Colonic mucosa (tissue), 4 donors: ENCODE results near the gene CD96. TPM values are rescaled to one million over a fixed set of nuclear protein-coding genes. Genes with fewer than 3 reads are reported as not detected.

Experiments
- DNase-seq: peaks from one replicate; pipeline ENCODE4 v3.0.0-alpha.2; 2020
- H3K27ac ChIP-seq: fragments of 200-600 bp; one replicate; pipeline ENCODE4 v1.8.0; 2021
- H3K27me3 ChIP-seq: fragments of 200-600 bp; one replicate; pipeline ENCODE4 v1.8.0; 2021
- H3K36me3 ChIP-seq: fragments of 200-600 bp; one replicate; pipeline ENCODE4 v1.8.0; 2021
- H3K4me1 ChIP-seq: fragments of 200-600 bp; one replicate; pipeline ENCODE4 v1.8.0; 2021; ENCODE audit warnings: mild to moderate bottlenecking
- H3K4me3 ChIP-seq: fragments of 200-600 bp; one replicate; pipeline ENCODE4 v1.8.0; 2021
- H3K9ac ChIP-seq, 2 donors: one replicate each; pipeline ENCODE4 v1.7.0; 2013; ENCODE audit warnings: control low read depth in 2 of 2, low read depth in 2 of 2, low read length in 2 of 2
- H3K9me3 ChIP-seq: fragments of 200-600 bp; one replicate; pipeline ENCODE4 v1.8.0; 2021
- CTCF ChIP-seq: fragments of 200-600 bp; IDR thresholded peaks from one replicate; pipeline ENCODE4 v1.8.0; 2022; ENCODE audit warnings: antibody characterized with exemption, mild to moderate bottlenecking
- intact Hi-C: fragments of 100-400 bp; cut with DNase I; formaldehyde crosslinking; loops from one replicate; pipeline ENCODE4 v1.14.1; 2022
- total RNA-seq, 2 donors: library from RNA; stranded (reverse); fragmentation: NEBNext Ultra II Directional in 1 of 2; extraction: Animal tissue kit (Norgen Biotek cat#: 25700) in 1 of 2; gene quantifications; one replicate each; pipeline ENCODE4 v1.2.1, GENCODE V29; 2021
- donor health status: healthy.
- donor health status: DM: no; HTN: no; CAD: no.
- donor health status: DM: no; HTN: no; CAD: no.

CD96 gene
- total RNA-seq, 2 donors from 2014 or later: 1.7 to 2.8 TPM

- Histone ChIP-seq H3K27me3 (no peaks in the 10 kb centered on the region), H3K9ac (no peak overlapping the region), H3K4me1 (no peaks in the 10 kb centered on the region), H3K9me3 (no peaks in the 10 kb centered on the region), H3K27ac (no peak overlapping the region), H3K36me3 (no peaks in the 10 kb centered on the region), H3K4me3 (no peak overlapping the region)
- no peak for TF ChIP-seq CTCF
- DNase-seq: no peak
- intact Hi-C loops: no loop called here
These were observed 56.6 kb downstream of the CD96 start for GRCh38 chr3:111598552-111598951.

DNA sequence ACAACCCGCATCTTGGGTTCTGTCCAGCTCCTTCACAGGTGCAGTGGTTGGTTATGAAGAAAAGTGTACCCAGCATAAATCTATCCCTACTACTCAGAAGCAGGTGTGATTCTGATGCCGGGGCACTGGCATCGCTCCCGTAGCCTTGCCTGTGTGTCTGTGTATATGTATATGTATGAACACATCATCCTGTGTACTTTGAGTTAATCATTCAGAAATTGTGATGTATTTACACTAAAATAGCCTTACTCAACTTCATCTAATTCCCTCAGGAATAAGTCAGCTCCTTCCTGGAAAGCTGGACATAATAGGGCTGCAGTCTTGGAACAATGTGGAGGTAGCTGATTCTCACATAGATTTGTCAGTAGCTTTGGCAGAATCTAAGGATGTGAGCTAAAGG is 59.8 kb downstream of the CD96 start:
- no peaks in the 10 kb centered on the region for H3K4me1 ChIP-seq
- no peak for TF ChIP-seq CTCF
- DNase-seq: no peak
- H3K4me3 ChIP-seq: no peak overlapping the region
- H3K27ac ChIP-seq: no peak overlapping the region
- no peaks in the 10 kb centered on the region for H3K9me3 ChIP-seq
- H3K9ac ChIP-seq: no peak overlapping the region
- intact Hi-C loops: no loop called here
- H3K36me3 ChIP-seq: no peaks in the 10 kb centered on the region
- no peaks in the 10 kb centered on the region for H3K27me3 ChIP-seq

GRCh38 chr3:111603679-111604078 is 61.7 kb downstream of the CD96 start:
- no peaks in the 10 kb centered on the region for H3K36me3 ChIP-seq
- H3K4me1 ChIP-seq: no peaks in the 10 kb centered on the region
- no peaks in the 10 kb centered on the region for H3K9me3 ChIP-seq
- H3K27ac ChIP-seq: no peak overlapping the region
- H3K4me3 ChIP-seq: no peak overlapping the region
- H3K27me3 ChIP-seq: no peaks in the 10 kb centered on the region
- intact Hi-C loops: no loop called here
- H3K9ac ChIP-seq: no peak overlapping the region
- DNase-seq: no peak
- no peak for TF ChIP-seq CTCF

GRCh38 chr3:111604119-111604518 is 62.1 kb downstream of the CD96 start:
- TF ChIP-seq CTCF: no peak
- Histone ChIP-seq H3K4me3 (no peak overlapping the region), H3K36me3 (no peaks in the 10 kb centered on the region), H3K4me1 (no peaks in the 10 kb centered on the region), H3K9ac (no peak overlapping the region), H3K27ac (no peak overlapping the region), H3K9me3 (no peaks in the 10 kb centered on the region), H3K27me3 (no peaks in the 10 kb centered on the region)
- no peak for DNase-seq
- intact Hi-C loops: no loop called here

DNA sequence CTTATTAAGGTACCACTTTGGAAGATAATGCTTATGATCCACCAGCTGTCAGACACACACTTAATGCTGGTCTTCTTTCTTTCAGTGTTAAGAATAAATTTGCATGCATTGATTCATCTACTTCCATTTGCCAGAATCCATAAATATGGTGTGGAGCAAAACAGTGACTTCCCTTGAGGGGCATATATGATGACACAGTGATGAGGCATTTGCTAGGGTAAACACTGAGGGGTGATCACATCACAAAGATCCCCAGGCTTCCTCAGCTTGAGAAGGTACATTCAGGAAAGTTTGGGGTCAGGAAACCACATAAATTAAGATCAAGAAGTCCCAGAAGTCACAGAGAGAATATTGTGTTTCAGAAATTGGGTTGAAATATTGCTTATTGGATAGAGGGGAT is 63.0 kb downstream of the CD96 start:
- no peaks in the 10 kb centered on the region for H3K27me3 ChIP-seq
- no peaks in the 10 kb centered on the region for H3K9me3 ChIP-seq
- H3K27ac ChIP-seq: no peak overlapping the region
- H3K4me1 ChIP-seq: no peaks in the 10 kb centered on the region
- H3K9ac ChIP-seq: no peak overlapping the region
- no peaks in the 10 kb centered on the region for H3K36me3 ChIP-seq
- intact Hi-C loops: no loop called here
- no peak for DNase-seq
- TF ChIP-seq CTCF: no peak
- H3K4me3 ChIP-seq: no peak overlapping the region

- intact Hi-C loops: no loop called here
- H3K27me3 ChIP-seq: no peaks in the 10 kb centered on the region
- TF ChIP-seq CTCF: no peak
- H3K4me3 ChIP-seq: no peak overlapping the region
- no peaks in the 10 kb centered on the region for H3K9me3 ChIP-seq
- H3K27ac ChIP-seq: no peak overlapping the region
- no peaks in the 10 kb centered on the region for H3K36me3 ChIP-seq
- DNase-seq: no peak
- H3K9ac ChIP-seq: no peak overlapping the region
- H3K4me1 ChIP-seq: no peaks in the 10 kb centered on the region
These were observed 63.5 kb downstream of the CD96 start for GRCh38 chr3:111605493-111605892.
